PC-3 (cell line): ENCODE data around the gene PRKCQ.

Experiments
- CTCF ChIP-seq: fragments of 300-600 bp; sonication (generic); conservative IDR thresholded peaks from 2 replicates; pipeline ENCODE4 v1.5.1; 2017; ENCODE audit warnings: antibody characterized with exemption, low read depth, mild to moderate bottlenecking, low read length
- EZH2 ChIP-seq: fragments of 300-600 bp; sonication (generic); IDR thresholded peaks from one replicate; pipeline ENCODE4 v1.6.1; 2017; ENCODE audit warnings: antibody characterized with exemption, mild to moderate bottlenecking, low read length; ENCODE audit not compliant: unreplicated experiment

- TF ChIP-seq CTCF (no peak), EZH2 (no peak)
Observed at GRCh38 chr10:6622921-6623320, 42.8 kb upstream of the PRKCQ start.
